HG03139 (cell line): Measurements from ENCODE around the gene GLDN.
"Not testable (repeated sequence)": the region's sequence is repeated elsewhere in the genome, so short reads cannot be mapped to it uniquely, and the experiment has no call there.

ENCODE experiments used
- ATAC-seq: cut with Tn5 transposase; IDR thresholded peaks from one replicate; pipeline ENCODE4 v1.9.1; 2021; ENCODE audit not compliant: unreplicated experiment

Gene GLDN

DNA sequence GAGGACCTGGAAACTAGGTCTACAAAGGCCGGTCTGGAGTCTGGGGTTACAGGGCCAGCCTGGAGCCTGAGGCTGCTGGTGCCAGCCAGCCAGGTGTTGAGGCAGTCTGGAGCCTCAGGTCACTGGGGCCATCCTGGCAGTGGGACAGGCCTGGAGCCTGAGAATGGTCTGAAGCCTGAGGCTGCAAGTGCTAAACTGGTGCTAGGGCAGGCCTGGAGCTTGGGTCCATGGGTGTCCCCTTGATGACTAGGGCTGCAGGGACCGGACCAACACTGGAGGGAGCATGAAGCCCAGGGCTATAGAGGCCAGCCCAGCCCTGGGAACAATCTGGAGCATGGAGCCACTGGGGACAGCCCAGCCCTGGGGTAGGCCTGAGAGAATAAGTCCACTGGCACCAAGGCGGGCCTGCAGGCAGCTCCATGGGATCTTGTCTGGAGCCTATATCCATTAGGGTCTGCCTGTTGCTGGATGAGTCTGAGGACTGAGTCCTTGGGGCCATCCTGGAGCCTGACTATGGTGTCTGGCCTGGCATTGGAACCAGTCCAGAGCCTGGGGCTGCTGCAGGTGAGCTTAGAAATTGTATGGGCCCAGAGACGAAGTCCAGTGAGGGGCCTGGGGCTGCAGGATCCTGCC lies 101.9 kb downstream of the GLDN start:
- ATAC-seq = no peak

- ATAC-seq = no peak
Measured at GRCh38 chr15:51444112-51444511, 102.7 kb downstream of the GLDN start.

GRCh38 chr15:51444807-51445206 lies 103.4 kb downstream of the GLDN start:
- ATAC-seq = no peak

- not testable (repeated sequence) for ATAC-seq
Measured at GRCh38 chr15:51446029-51446744, 104.7 kb downstream of the GLDN start.

- ATAC-seq = no peak
Measured at GRCh38 chr15:51447855-51448621, 106.6 kb downstream of the GLDN start.

GRCh38 chr15:51448622-51449399 lies 107.4 kb downstream of the GLDN start:
- ATAC-seq = no peak

DNA sequence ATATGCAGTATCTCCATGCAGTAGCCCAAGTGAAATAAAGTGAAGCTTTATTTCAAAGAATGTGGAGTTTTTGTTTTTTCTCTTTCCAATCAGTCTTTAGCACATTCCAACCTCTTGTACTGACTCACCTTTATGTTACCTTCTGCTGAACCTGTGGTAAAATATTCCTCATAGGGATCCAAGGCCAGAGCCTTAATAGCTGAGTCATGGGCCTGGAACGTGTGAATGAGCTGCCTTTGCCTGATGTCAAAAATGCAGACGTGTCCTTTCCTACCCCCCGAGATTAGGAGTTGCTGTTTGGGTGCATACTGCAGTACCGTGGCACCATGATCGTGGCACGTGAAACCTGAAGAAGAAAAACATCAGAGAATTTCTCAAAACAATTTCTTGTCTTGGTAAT lies 108.5 kb downstream of the GLDN start:
- no peak for ATAC-seq
